Activated CD8-positive, alpha-beta memory T cell treated with anti-CD3 and anti-CD28 coated beads for 4 hours (primary cell): ENCODE results near the gene FSIP1.

Experiments used
- DNase-seq, 2 donors: peaks; one replicate each; pipeline ENCODE4 v3.0.0-alpha.2; 2020; ENCODE audit warnings: low read depth in 2 of 2

The FSIP1 gene

DNA sequence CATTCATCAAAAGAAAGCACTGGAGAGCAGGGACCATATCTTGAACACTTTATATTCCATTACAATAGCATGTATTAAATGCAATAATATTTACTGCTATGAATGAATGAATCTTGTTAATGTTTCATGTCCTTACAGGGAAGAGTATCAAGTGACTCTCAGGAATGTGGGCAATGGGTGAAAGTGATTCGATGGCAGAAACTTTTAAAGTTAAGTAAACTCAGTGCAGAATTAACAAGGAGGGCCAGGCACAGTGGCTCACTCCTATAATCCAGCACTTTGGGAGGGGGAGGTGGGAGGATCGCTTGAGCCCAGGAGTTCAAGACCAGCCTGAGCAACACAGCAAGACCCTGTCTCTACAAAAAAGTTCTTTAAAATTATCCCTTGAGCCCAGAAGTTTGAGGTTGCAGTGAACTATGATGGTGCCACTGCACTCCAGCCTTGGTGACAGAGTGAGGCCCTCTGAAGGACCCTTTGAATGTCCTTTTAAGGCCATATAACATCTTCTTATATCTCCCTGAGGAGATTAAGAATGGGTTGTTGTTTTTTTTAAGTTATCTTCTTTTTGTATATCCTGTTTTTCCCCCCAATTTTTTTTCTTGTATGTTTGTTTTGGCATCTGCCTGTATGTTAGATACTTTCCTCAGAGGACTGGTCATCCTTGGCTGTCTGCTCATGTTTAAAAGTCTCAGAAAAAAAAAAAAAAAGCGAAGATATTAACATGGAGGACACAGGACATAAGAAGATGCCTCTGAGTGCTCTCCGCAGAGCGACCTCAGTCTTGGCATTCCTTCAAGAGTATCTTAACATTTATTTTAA is 9.6 kb upstream of the FSIP1 start:
- no peak for DNase-seq

DNA sequence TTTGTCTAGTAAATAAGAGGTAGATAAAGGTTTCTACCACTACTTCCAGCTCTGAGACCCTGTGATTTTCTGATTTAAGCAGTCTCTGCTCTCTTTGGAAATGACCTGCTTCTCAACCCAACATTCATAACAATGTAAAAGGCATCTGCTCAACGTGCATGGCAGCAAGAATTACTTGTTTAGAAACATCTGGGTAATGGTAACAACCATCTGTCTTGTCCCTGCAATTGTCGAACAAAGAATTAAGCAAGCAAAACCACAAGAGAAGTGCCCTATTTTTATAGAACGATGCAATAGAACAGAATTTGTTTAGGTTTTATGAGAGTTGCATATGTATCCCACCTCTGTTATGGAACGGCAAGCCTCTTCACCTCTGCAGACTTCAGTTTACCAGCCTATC is 7.1 kb upstream of the FSIP1 start:
- DNase-seq: no peak

DNA sequence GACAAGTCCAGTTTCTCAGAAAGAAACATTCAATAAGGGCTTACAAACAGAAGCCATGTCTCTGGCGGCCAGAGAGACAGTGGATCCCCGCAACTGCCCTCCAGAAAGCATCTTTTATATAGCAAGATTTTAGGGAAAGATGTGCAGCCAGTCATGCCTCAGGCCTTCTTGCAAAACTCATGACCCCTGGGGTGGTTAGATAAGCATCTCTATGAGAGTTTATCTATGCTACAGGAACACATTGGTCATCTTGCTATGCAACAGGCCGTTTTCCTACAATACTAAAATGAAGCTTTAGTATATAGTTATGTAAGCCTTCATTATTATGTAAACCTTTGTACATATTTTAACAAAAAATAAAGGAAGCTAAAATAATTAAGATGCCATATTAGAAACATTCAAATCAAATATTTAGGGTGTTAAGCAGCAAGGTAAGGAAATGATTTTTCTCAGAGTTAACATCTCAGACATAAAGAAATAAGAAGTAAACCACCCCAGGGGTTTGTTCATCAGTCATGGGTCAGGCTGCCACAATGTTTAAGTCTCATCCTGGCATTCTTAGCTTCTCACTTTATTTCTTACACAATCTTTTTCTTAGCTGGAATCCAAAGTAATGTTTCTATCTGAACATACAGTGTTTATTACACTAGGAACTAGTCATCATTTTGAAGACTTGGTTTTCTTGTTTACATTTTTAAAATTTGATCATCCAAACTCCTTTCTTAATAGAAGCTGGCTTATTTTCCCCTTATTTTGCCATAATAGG is 6.3 kb upstream of the FSIP1 start:
- DNase-seq: no peak

DNA sequence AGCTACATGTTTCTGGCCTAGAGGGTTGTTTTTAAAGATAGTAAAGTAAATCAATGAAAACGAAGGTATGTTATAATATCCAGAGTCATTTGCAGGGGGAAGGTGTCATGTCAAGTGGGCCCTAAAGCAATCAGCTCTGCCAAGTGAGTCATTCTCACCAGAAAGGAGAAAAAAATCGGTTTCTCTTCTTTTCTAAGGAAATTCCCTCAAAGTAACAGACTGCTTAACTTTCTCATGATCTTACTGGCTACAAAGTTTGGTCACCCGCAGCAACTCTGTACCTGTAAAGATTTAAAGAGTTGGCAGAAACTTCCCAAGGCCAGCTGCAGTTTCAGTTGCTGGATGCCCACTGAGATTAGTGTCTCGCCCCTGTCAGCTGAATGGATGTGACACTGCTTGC is 5.5 kb upstream of the FSIP1 start:
- no peak for DNase-seq

DNA sequence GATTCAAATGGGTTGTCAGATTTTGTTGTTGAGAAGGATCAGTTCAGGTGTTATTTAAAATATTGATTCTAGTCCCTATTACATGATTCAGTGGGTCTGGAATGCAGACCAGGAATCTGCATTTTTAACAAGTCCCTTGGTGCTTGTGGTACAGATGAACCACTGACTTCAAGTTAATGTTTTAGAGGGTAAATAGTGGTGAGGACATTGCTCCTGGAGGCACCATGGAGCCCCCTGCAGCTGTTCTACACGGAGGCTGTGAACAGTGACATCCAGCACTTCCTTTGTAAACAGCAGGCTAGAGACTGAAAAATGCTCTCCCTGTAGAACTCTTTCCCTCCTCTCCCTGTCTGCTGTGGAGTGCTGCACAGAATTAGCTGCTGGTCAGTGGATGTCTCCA is 4.8 kb upstream of the FSIP1 start:
- no peak for DNase-seq

DNA sequence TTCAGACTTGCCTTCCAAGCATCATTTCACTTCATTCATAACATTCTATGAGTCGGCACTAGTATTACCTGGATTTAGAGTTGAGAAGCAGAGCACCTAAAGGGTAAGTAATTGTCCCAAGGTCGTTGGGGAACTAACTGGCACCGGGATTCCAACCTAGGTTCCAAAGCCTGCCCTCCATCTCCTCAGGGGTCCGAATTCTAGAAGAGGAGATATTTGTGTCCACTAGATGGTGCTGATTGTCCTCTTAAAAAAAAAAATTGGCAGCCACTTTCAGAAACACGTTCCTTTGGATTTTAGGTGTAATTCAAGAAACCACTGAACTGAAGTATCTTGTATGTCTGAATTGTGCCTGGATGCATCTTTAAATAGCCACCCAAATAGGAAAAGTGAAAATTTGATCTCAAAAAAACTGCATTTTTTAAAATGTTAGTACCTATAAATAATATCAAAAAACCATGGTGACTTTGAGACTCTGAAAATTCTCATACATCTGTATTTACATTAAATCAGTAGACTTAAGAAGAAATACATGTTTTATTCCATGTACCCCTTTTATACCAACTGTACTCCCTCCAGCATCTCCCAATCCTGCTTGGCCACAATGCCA is 3.9 kb upstream of the FSIP1 start:
- DNase-seq: no peak

DNA sequence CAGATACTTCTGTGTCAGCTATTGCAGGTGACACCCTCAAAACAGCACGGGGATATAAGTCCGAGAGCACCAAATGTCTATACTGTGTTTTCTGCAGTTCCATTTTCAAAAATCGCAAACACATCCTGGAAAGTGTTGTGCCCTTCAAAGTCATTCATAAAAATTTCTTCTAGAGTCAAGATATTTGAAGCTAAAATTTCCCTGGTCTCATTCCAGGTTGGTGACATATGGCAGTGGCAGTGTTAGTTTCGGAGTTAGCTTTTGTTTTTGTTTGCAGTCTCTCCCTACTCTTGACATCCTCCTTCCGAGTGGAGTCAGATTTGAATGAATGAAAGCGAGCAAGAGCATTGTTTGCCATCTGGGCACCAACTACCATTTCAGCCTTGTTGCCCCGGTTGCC is 3.2 kb upstream of the FSIP1 start:
- DNase-seq: no peak

DNA sequence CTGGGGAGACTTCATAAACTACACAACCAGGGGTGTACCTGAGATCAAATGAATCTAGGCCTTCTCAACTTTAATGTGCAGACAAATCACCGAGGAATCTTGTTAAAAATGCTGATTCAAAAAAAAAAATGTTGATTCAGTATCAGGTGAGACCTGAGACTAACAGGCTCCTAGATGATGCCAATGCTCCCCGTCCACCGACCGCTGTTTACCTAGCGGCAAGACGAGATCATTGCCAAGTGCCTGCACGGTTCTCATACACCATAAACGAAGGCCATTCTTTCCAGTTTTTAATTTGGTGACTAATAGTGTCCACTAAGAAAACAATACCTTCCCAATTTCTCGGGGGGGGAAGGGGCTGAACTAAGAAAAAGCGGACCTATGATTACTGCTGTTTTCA is 2.5 kb upstream of the FSIP1 start:
- DNase-seq: no peak

DNA sequence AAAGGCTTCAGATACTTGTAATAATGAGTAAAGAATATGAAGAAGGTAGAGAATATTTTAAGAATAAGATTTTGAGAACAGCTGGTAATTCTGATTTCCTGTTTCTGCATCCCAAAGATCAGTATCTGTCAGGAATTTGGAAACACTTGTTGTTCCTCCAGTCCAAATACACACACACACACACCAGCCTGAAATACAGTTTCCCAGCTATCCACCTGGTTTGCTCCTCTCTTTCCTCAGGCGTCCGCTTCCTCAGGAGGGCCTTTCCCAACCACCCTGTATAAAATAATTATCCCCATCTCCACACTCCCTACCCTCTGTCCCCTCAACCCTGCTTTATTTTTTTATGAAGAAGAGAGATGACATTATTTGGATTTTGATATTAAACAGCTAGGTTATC is 2.0 kb upstream of the FSIP1 start:
- DNase-seq: no peak

DNA sequence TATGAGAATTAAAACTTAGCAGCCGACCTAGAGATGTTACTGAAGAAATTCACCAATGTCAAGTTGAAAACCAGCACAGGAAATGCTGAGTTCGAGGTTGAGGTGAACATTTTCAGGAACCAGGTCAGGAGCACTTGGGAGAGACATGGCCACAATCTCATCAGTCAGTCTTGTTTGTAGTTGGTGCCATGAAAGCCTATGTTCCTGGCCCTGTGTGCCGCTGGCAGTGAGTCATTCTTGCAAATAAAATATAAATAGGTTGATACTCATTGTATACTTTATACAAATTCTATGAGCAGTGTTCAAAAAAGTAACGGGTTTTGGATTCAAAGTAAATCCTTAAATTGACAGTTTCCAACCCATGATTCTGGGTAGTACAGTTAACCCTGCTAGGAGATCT is 1.5 kb upstream of the FSIP1 start:
- no peak for DNase-seq

DNA sequence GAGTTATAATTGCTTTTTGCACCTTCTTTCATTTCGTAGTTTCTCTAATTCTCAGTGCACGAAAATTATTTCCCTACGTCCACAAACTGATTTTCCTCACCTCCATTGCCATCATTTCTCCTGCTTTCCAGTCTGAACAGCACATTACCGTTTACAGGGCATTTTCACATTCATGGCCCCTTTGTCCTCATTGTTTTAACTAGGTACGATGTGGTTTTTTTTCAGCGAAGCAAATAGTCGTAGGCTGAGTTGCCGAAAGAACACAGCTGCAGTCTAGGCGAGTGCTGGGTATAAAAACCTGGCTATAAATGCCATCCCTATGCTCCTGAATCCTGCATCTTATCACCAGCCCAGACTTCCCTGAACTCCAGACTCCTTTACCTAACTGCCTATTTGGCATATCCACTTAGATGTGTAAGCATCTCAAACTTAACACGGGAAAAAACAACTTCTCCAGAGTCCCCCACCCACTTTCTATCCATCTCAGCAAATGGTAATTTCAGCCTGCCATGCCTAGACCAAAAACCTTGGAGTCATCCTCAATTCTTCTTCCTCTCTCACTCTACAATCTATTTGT is 691 bp upstream of the FSIP1 start:
- no peak for DNase-seq

DNA sequence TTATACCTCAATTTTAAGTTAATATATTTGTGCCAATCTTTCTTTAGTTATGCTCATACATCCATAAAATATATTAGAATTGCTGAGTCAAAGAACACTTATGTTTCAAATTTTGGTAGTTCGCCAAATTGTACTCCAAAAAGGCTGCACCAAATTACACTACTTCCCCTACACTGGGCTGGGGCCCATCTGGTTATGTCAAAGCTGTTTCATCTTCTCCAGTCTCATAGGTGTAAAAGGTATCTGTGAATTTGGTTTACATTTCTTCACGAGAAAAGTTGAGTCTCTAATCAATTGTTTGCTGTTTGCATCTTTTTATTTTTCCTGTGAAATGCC is 706 bp downstream of the FSIP1 start:
- DNase-seq: no peak

DNA sequence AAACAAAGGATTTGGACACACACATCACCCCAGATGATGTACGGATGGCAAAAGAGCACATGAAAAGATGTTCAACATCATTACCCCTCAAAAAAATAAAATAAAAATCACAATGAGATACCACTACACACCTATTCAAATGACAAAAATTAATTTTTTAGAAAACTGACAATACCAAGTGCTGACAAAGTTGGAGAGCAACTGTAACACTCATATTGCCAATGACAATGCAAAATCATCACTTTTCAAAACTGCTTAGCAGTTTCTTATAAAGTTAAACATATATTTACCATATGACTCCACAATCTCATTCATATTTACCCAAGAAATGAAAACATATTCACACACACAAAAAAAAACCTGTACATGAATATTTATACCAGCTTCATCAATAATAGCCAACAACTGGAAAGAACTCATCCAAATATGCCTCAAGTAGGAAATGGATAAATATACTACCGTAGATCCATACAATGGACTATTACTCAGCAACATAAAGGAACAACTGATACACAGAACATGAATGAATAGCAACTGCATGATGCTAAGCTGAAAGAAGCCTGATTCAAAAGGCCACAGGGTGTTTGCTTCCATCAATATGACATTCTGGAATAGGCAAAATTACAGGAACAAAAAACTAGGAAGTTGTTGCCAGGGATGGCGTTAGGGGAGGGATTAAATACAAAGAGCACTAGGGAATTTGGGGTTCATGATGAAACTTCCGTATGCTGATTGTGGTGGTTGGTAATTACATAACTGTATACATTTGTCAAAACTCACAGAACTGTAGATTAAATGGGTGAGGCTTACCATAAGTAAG is 1.3 kb downstream of the FSIP1 start:
- DNase-seq: no peak

DNA sequence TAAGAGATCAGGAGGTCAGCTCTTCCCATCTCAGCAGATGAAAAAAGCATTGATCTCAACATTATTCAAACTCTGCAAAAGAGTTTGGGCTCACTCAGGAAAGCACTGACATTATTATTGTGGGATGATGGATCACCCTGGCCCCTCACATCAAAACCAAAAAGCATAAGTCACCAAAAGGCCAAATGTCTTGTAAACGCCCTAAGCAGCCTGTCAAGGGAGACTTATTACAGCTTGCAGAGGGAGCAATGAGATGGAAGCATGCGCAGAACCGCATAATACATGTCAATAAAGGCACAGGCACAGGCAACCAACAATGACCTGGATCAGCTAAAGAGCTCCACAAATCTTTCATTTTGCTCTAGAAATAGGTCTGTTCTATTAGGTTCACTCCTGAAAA is 4.6 kb downstream of the FSIP1 start:
- DNase-seq: no peak

DNA sequence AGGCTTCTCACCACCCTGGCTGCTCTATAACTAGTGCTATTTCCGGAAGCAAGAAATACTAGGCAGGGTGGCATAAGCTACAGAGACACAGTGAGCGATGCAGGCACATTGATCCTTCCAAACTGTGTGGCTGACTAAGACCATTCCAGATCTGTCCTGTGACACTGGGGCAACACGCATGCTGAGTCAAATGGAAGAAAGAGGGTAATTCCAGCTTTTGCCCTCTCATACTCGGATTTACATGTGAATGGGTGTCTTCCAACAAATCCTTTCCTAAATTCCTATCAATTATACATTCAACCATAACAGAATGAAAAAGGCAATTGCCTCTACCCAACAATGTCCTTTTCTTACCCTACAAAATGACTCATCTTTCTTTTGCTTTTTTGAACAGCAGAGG is 5.1 kb downstream of the FSIP1 start:
- no peak for DNase-seq

DNA sequence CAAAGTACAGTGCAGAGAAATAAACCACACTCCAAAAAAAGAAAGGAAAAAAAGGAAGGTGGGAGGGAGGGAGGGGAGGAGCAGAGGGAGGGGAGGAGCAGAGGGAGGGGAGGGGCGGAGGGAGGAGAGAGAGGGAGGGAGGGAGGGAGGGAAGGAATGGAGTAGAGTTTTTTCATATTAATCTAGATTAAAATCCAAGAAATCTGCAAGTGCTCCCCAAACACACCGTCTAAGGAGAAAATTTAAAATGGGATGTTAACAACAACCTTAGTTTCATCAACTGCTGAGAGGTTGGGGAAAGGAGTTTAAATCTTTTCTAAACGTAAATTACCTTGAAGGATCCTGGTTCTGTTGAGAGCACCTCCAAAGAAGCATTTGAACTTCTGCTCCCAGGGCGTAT is 6.6 kb downstream of the FSIP1 start:
- DNase-seq: no peak

DNA sequence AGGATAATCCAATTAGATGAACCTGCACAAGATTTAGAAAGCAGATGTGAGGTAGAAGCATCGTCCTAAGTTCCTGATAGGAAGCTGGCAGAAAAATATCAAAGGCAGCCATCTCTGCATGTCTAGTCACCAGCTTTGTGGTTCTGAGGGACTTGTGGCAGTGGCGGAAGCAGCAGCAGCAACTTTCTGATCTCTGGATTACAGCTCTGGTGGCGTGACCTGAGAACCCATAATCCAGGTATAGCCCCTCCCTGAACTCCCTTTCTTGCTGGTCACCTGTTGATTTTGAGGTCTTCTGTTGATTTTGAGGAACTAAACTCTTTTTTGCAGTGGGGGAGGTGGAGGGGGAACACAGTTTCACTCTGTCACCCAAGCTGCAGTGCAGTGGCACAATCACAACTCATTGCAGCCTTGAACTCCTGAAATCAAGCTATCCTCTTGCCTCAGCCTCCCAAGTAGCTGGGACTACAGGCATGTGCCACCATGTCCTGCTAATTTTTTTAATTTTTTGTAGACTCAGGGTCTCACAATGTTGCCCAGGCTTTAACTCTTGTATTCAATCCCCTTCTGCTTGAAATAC is 7.9 kb downstream of the FSIP1 start:
- DNase-seq: peak in 1 of 2 donors; percentile 5

DNA sequence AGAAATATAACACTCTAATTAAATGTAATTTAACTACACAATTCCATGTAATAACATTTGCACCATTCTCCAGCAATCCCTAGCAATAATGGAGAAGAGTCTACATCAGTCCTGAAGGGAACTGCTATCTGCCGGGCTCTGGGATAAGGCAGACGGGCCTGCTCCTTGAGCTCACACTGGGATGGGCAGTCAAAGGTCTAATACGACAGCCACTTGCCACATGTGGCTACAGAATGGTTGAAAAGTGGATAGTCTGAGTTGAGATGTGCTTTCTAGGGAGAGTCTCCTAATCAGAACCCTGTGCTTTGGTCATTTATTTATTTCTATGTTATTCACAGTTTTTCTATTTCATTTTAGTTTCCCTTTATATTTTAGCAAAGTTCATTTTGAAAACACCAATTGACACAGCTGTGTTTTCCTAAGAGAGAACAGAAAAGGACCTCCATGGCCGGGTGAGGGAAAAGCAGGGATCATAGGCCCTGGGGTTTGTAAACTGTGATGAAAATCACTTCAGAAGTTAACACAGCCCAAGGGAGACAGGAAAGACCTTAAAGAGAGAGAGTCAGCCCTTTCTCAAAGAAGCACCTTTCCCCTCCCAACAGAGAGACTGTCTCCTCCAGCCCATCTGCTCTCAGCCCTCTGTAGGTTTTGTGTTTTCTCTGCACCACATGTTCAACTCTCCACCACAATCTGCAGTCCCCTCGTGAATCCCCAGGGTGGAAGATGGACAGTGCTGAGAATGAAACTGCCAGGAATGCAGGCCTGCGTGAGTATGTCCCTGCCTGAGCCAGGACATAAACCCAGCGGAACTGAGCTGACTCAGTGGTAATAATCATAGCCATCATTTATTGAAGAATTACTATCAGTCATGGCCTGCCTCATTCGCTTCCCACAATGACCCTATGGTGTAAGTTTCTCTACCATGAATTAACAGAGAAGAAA is 11.6 kb downstream of the FSIP1 start:
- DNase-seq: no peak

DNA sequence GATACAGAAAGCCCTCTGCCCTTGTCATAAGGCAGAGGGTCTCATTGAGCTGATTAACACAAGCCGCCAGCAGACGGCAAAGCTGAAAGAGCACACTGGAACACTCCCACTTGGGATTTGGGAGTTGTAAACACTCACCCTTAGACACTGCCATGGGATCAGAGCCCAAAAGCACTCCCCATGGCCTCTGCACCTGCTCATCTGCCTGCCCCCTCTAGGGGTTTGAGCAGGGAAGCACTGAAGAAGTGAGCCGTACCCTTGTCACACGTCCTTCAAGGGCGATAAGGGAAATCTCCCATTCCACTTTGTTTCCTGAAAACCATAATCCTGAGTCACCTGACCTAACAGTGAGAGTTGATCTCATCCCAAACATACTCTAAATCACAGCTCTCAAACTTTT is 14.7 kb downstream of the FSIP1 start:
- no peak for DNase-seq

DNA sequence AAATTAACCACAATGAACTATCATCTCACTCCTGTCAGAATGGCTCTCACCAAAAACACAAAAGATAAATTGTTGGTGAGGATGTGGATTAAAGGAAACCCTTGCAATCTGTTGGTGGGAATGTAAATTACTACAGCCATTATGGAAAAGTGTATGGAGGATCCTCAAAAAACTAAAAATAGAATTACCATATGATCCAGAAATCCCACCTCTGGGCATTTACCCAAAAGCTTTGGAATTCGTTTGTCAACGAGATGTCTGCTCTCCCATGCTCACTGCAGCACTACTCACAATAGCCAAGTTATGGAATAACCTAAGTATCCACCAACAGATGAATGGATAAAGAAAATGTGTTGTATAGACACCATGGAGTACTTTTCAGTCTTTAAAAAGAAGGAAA is 21.6 kb downstream of the FSIP1 start:
- DNase-seq: no peak
